Esophagus squamous epithelium (tissue), 5 donors: ENCODE data around the gene NAGLU. TPM values are rescaled to one million over a fixed set of nuclear protein-coding genes. Genes with fewer than 3 reads are reported as not detected.

Source experiments
- DNase-seq: peaks from one replicate; lab custom pipeline; 2025; lab: John Stamatoyannopoulos, UW
- H3K27ac ChIP-seq, 4 donors: fragments of 200-600 bp; sonication (generic); one replicate each; pipeline ENCODE4 v1.5.1; 2016 to 2019; ENCODE audit warnings: mild to moderate bottlenecking in 1 of 4
- H3K27me3 ChIP-seq, 4 donors: fragments of 200-600 bp; sonication (generic); 1 replicate in 3 of 4; 2 replicates in 1 of 4; pipeline versions ENCODE4 v1.5.1 to v1.6.0; 2017 to 2021; ENCODE audit warnings: antibody characterized with exemption in 1 of 4
- H3K36me3 ChIP-seq, 3 donors: fragments of 200-600 bp; sonication (generic); one replicate each; pipeline ENCODE4 v1.5.1; 2016 to 2019
- H3K4me1 ChIP-seq, 3 donors: fragments of 200-600 bp; sonication (generic); one replicate each; pipeline ENCODE4 v1.5.1; 2017 to 2019
- H3K4me3 ChIP-seq, 4 donors: fragments of 200-600 bp; sonication (generic); 1 replicate in 3 of 4; 2 replicates in 1 of 4; pipeline ENCODE4 v1.5.1; 2016 to 2019; ENCODE audit warnings: mild to moderate bottlenecking in 2 of 4, moderate library complexity in 1 of 4
- H3K9me3 ChIP-seq, 3 donors: fragments of 200-600 bp; sonication (generic); one replicate each; pipeline ENCODE4 v1.5.1; 2016 to 2019
- POLR2A ChIP-seq, 4 donors: fragments of 450-650 bp; IDR thresholded peaks; one replicate each; pipeline ENCODE4 v1.6.1; 2017; ENCODE audit warnings: antibody characterized with exemption in 4 of 4, mild to moderate bottlenecking in 4 of 4, moderate library complexity in 3 of 4
- WGBS, 2 donors: methylation state at CpG; one replicate each; pipeline ENCODE4 v1.1.5; 2018; 5-methylcytosine and 5-hydroxymethylcytosine counted together
- intact Hi-C: fragments of 100-400 bp; cut with DNase I; formaldehyde crosslinking; loops from one replicate; pipeline ENCODE4 v1.15.0; 2022
- total RNA-seq, 4 donors: library from RNA; depleted of rRNA; stranded (reverse); fragments of >200 nt; gene quantifications; one replicate each; pipeline ENCODE4 v1.1.0, GENCODE V29; 2016
- TF ChIP-seq, protein P1 (sequence below), 6 experiments: fragments of 450-650 bp in 4 of 6; fragments of 200-600 bp in 2 of 6; sonication (generic) in 2 of 6; IDR thresholded peaks; one replicate each; pipeline ENCODE4 v1.5.1; 2016 to 2019; ENCODE audit warnings: antibody characterized with exemption in 6 of 6, mild to moderate bottlenecking in 4 of 6, moderate library complexity in 4 of 6
- donor health status: DM: yes; HTN: yes; CAD: no.

The NAGLU gene
- total RNA-seq, 4 donors from 2014 or later: 19.2 to 39.0 (median 26.5) TPM

DNA sequence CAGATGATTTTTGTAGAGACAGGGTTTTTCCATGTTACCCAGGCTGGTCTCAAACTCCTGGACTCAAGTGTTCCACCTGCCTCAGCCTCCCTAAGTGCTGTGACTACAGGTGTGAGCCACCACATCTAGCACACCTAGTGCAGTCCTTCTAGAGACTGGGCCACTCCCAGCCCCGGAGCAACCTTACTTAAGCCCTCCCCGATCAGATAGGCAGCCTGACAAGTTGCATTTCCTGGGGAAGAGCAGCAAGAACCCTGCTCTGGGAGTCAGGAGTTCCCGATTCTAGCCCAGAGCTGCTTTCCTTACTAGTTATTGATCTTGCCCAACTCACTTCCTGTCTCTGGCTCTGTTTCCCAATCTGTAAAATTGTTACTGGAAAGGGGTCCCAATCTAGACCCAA lies 7.0 kb upstream of the NAGLU start:
- no peak overlapping the region for H3K4me3 ChIP-seq
- no peak for DNase-seq
- intact Hi-C loops: no loop called here
- peaks cover 14 to 67% (median 42%) of the 10 kb centered on the region in 3 donors for H3K4me1 ChIP-seq
- H3K27me3 ChIP-seq: no peaks in the 10 kb centered on the region
- no peaks in the 10 kb centered on the region for H3K36me3 ChIP-seq
- H3K27ac ChIP-seq: peak overlapping the region in 2 of 4 donors; percentile 18 to 92
- no peak for TF ChIP-seq POLR2A (IDR thresholded peaks at IDR 0.05)
- WGBS, 2 donors: 41 to 43% methylated on average over 3 of the region's 3 CpGs
- H3K9me3 ChIP-seq: no peaks in the 10 kb centered on the region

DNA sequence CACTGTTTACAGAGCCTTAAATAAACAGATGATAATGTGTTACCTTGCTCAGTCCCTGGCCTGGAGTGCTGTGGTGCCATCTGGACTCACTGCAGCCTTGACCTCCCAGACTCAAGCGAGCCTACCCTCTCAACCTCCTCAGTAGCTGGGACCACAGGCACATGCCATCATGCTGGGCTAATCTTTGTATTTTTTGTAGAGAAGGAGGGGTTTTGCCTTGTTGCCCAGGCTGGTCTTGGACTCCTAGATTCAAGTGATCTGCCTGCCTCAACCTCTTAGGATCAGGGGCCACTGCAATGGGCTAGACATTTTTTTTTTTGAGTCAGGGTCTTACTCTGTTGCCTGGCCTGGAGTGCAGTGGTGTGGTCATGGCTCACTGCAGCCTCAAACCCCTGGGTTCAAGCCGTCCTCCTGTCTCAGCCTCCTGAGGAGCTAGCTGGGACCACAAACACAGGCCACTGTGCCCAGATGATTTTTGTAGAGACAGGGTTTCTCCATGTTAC lies 5.0 kb upstream of the NAGLU start:
- no peak for DNase-seq
- no peak overlapping the region for H3K4me3 ChIP-seq
- no peaks in the 10 kb centered on the region for H3K36me3 ChIP-seq
- 95 to 100% methylated on average over 2 of the region's 2 CpGs for WGBS, 2 donors
- TF ChIP-seq, protein P1, sequence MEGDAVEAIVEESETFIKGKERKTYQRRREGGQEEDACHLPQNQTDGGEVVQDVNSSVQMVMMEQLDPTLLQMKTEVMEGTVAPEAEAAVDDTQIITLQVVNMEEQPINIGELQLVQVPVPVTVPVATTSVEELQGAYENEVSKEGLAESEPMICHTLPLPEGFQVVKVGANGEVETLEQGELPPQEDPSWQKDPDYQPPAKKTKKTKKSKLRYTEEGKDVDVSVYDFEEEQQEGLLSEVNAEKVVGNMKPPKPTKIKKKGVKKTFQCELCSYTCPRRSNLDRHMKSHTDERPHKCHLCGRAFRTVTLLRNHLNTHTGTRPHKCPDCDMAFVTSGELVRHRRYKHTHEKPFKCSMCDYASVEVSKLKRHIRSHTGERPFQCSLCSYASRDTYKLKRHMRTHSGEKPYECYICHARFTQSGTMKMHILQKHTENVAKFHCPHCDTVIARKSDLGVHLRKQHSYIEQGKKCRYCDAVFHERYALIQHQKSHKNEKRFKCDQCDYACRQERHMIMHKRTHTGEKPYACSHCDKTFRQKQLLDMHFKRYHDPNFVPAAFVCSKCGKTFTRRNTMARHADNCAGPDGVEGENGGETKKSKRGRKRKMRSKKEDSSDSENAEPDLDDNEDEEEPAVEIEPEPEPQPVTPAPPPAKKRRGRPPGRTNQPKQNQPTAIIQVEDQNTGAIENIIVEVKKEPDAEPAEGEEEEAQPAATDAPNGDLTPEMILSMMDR (IDR thresholded peaks at IDR 0.05): no peak
- TF ChIP-seq POLR2A (IDR thresholded peaks at IDR 0.05): no peak
- intact Hi-C loops: no loop called here
- H3K4me1 ChIP-seq: peaks cover 24 to 66% (median 50%) of the 10 kb centered on the region in 3 donors
- no peaks in the 10 kb centered on the region for H3K27me3 ChIP-seq
- no peaks in the 10 kb centered on the region for H3K9me3 ChIP-seq
- H3K27ac ChIP-seq: peak overlapping the region; percentile 82 to 93 (median 87)

DNA sequence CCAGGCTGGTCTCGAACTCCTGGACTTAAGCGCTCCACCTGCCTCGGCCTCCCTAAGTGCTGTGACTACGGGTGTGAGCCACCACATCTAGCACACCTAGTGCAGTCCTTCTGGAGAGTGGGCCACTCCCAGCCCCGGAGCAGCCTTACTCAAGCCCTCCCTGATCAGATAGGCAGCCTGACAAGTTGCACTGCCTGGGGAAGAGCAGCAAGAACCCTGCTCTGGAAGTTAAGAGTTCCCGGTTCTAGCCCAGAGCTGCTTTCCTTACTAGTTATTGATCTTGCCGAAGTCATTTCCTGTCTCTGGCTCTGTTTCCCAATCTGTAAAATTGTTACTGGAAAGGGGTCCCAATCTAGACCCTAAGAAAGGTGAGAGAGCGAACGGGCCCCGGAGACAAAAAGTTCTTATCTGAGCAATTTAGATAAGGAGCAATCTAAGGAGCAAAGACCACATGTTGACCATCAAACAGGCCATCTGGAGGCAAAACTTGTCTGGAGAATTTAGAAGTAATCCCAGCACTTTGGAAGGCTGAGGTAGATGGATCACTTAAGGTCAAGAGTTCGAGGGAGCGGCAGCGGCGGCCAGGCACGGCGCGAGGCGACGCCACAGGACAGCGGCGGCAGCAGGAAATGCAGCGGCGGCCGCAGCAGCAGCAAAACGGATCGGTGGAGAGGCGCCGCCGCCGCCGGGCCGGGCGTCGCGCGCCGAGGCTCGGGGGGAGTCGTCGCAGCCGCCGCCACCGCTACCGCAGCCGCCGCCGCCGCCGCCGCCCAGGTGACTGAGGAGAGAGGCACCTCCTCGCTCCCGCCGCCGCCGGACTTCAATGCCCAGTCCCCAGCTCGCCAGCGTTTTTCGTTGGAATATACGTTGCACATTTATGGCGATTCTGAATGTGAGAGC lies 4.3 kb upstream of the NAGLU start:
- H3K4me1 ChIP-seq: peaks cover 26 to 64% (median 48%) of the 10 kb centered on the region in 3 donors
- H3K4me3 ChIP-seq: peak overlapping the region; percentile 38 to 71 (median 54)
- H3K27me3 ChIP-seq: no peaks in the 10 kb centered on the region
- no peaks in the 10 kb centered on the region for H3K36me3 ChIP-seq
- WGBS, 2 donors: 11 to 26% methylated on average over 12 to 58 of the region's 60 CpGs
- peak overlapping the region; percentile 82 to 93 (median 87) for H3K27ac ChIP-seq
- no peaks in the 10 kb centered on the region for H3K9me3 ChIP-seq
- no peak for DNase-seq
- TF ChIP-seq, protein P1 (IDR thresholded peaks at IDR 0.05): peak in 5 of 6 experiments; percentile 40 to 75 (median 70)
- TF ChIP-seq POLR2A (IDR thresholded peaks at IDR 0.05): peak in 1 of 4 donors; percentile 22
- intact Hi-C loops: no loop called here

DNA sequence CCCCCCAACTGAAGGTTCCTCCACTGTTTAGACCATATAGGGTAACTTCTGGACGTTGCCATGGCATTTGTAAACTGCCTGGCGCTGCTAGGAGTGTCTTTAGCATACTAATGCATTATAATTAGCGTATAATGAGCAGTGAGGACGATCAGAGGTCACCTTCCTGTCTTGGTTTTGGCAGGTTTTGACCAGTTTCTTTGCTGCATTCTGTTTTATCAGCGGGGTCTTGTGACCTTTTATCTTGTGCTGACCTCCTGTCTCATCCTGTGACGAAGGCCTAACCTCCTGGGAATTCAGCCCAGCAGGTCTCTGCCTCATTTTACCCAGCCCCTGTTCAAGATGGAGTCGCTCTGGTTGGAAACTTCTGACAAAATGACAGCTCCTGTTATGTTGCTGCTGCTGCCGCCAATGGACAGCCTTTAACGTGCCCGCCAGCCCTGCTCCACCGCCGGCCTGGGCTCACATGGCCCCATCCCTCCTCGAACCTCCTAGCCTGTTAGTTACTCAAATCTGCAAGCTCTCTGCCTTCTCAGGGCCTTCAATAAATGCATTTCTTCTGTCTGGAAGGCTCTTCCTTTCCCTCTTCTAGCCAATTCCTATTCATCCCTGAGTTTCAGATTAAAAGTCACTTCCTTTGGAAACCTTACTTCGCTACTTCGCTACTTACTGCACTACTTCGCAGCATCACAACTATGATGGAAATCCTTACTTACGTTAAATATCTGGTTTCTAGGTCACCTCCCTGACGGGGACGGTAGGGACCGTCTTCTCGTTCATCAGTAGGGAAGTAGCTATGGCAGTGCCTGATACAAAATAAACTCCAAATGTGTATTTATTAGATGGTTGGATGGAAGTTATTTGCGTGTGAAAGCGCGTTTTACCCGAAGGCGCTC lies 640 bp upstream of the NAGLU start:
- 41 to 52% methylated on average over 21 to 22 of the region's 26 CpGs for WGBS, 2 donors
- H3K4me1 ChIP-seq: peaks cover 30 to 55% (median 35%) of the 10 kb centered on the region in 3 donors
- H3K27me3 ChIP-seq: no peaks in the 10 kb centered on the region
- DNase-seq: no peak
- no peaks in the 10 kb centered on the region for H3K9me3 ChIP-seq
- intact Hi-C loops: no loop called here
- peak overlapping the region; percentile 62 to 77 (median 72) for H3K4me3 ChIP-seq
- H3K27ac ChIP-seq: peak overlapping the region; percentile 88 to 98 (median 94)
- no peak for TF ChIP-seq POLR2A (IDR thresholded peaks at IDR 0.05)
- TF ChIP-seq, protein P1 (IDR thresholded peaks at IDR 0.05): no peak
- H3K36me3 ChIP-seq: peaks cover 6 to 23% (median 9%) of the 10 kb centered on the region in 3 donors
